Activated CD4-positive, alpha-beta memory T cell treated with anti-CD3 and anti-CD28 coated beads for 36 hours (primary cell): ENCODE measurements around the gene ACSF2. TPM values are rescaled to one million over a fixed set of nuclear protein-coding genes. Genes with fewer than 3 reads are reported as not detected.

Experiments used
- CTCF ChIA-PET: fragments of 350-600 bp; sonication (Branson Sonifier 250); formaldehyde crosslinking; loops from one replicate; lab custom pipeline; 2021; ENCODE audit warnings: antibody characterized with exemption, inconsistent platforms; lab: Charles Lee
- POLR2A ChIA-PET: fragments of 350-600 bp; sonication (Branson Sonifier 250); formaldehyde crosslinking; loops from one replicate; lab custom pipeline; 2021; ENCODE audit warnings: antibody characterized with exemption; lab: Charles Lee
- DNase-seq: peaks from one replicate; pipeline ENCODE4 v3.0.0-alpha.2; 2020
- H3K27ac Mint-ChIP-seq: one replicate; pipeline ENCODE4 v1.8.0; 2021; ENCODE audit warnings: mixed read lengths
- H3K27me3 Mint-ChIP-seq: one replicate; pipeline ENCODE4 v1.8.0; 2021; ENCODE audit warnings: mixed read lengths
- H3K36me3 Mint-ChIP-seq: one replicate; pipeline ENCODE4 v1.8.0; 2021; ENCODE audit warnings: mixed read lengths
- H3K4me1 Mint-ChIP-seq: one replicate; pipeline ENCODE4 v1.8.0; 2021; ENCODE audit warnings: low read depth, mixed read lengths
- H3K4me3 Mint-ChIP-seq: one replicate; pipeline ENCODE4 v1.8.0; 2021; ENCODE audit warnings: mild to moderate bottlenecking, mixed read lengths
- H3K9me3 Mint-ChIP-seq: one replicate; pipeline ENCODE4 v1.8.0; 2021; ENCODE audit warnings: mixed read lengths
- intact Hi-C: fragments of 100-400 bp; cut with micrococcal nuclease; formaldehyde crosslinking; loops from one replicate; pipeline ENCODE4 v1.15.1; 2023
- total RNA-seq, 2 experiments: library from RNA; stranded (reverse); gene quantifications; one replicate each; pipeline ENCODE4 v1.2.3, GENCODE V29; 2021

The ACSF2 gene
- total RNA-seq, 2 experiments from 2014 or later: 20.1 to 23.6 TPM

- ChIA-PET CTCF (no interaction called here), POLR2A (no interaction called here)
- H3K9me3 Mint-ChIP-seq: no peaks in the 10 kb centered on the region
- intact Hi-C loops: no loop called here
- H3K4me1 Mint-ChIP-seq: no peaks in the 10 kb centered on the region
- H3K36me3 Mint-ChIP-seq: no peaks in the 10 kb centered on the region
- no peaks in the 10 kb centered on the region for H3K27me3 Mint-ChIP-seq
- DNase-seq: no peak
- H3K4me3 Mint-ChIP-seq: no peak overlapping the region
- no peak overlapping the region for H3K27ac Mint-ChIP-seq
These were observed 33.0 kb downstream of the ACSF2 start for GRCh38 chr17:50458701-50459676.

- DNase-seq: no peak
- ChIA-PET POLR2A (no interaction called here), CTCF (no interaction called here)
- H3K4me3 Mint-ChIP-seq: no peak overlapping the region
- no peak overlapping the region for H3K27ac Mint-ChIP-seq
- H3K36me3 Mint-ChIP-seq: no peaks in the 10 kb centered on the region
- H3K27me3 Mint-ChIP-seq: no peaks in the 10 kb centered on the region
- no peaks in the 10 kb centered on the region for H3K4me1 Mint-ChIP-seq
- intact Hi-C loops: no loop called here
- no peaks in the 10 kb centered on the region for H3K9me3 Mint-ChIP-seq
These were observed 33.7 kb downstream of the ACSF2 start for GRCh38 chr17:50459756-50460155.

- POLR2A ChIA-PET: no interaction called here
- no peaks in the 10 kb centered on the region for H3K9me3 Mint-ChIP-seq
- H3K27ac Mint-ChIP-seq: no peak overlapping the region
- no peaks in the 10 kb centered on the region for H3K27me3 Mint-ChIP-seq
- no peak for DNase-seq
- H3K36me3 Mint-ChIP-seq: no peaks in the 10 kb centered on the region
- intact Hi-C loops: no loop called here
- CTCF ChIA-PET: interaction anchor here (0.7 kb wide), 1 partner anchor 64 kb away, joined by 3 read pairs; the partner anchor contains the start of gene LRRC59
- no peak overlapping the region for H3K4me3 Mint-ChIP-seq
- H3K4me1 Mint-ChIP-seq: no peaks in the 10 kb centered on the region
These were observed 35.0 kb downstream of the ACSF2 start for GRCh38 chr17:50460831-50461526.

- no peaks in the 10 kb centered on the region for H3K36me3 Mint-ChIP-seq
- POLR2A ChIA-PET: no interaction called here
- CTCF ChIA-PET: interaction anchor here (0.8 kb wide), 1 partner anchor 1094 kb away, joined by 3 read pairs; no protein-coding TSS in a partner anchor
- no peaks in the 10 kb centered on the region for H3K9me3 Mint-ChIP-seq
- DNase-seq: no peak
- no peak overlapping the region for H3K4me3 Mint-ChIP-seq
- H3K27ac Mint-ChIP-seq: no peak overlapping the region
- H3K27me3 Mint-ChIP-seq: no peaks in the 10 kb centered on the region
- intact Hi-C loops: no loop called here
- H3K4me1 Mint-ChIP-seq: no peaks in the 10 kb centered on the region
These were observed 35.6 kb downstream of the ACSF2 start for GRCh38 chr17:50461550-50462132.

GRCh38 chr17:50462446-50462845 is 36.4 kb downstream of the ACSF2 start:
- ChIA-PET POLR2A (no interaction called here), CTCF (interaction anchor here (0.8 kb wide), 1 partner anchor 1095 kb away, joined by 3 read pairs; no protein-coding TSS in a partner anchor)
- no peaks in the 10 kb centered on the region for H3K36me3 Mint-ChIP-seq
- no peak overlapping the region for H3K4me3 Mint-ChIP-seq
- DNase-seq: no peak
- peaks cover 1% of the 10 kb centered on the region for H3K27me3 Mint-ChIP-seq
- intact Hi-C loops: no loop called here
- no peaks in the 10 kb centered on the region for H3K4me1 Mint-ChIP-seq
- H3K9me3 Mint-ChIP-seq: no peaks in the 10 kb centered on the region
- no peak overlapping the region for H3K27ac Mint-ChIP-seq

GRCh38 chr17:50464121-50464520 is 38.1 kb downstream of the ACSF2 start:
- Mint-ChIP-seq H3K27ac (no peak overlapping the region), H3K4me3 (no peak overlapping the region), H3K9me3 (no peaks in the 10 kb centered on the region), H3K36me3 (no peaks in the 10 kb centered on the region), H3K27me3 (peaks cover 12% of the 10 kb centered on the region), H3K4me1 (peaks cover 5% of the 10 kb centered on the region)
- intact Hi-C loops: no loop called here
- ChIA-PET POLR2A (no interaction called here), CTCF (no interaction called here)
- DNase-seq: no peak

GRCh38 chr17:50464736-50465135 is 38.7 kb downstream of the ACSF2 start:
- intact Hi-C loops: no loop called here
- CTCF ChIA-PET: no interaction called here
- DNase-seq: no peak
- Mint-ChIP-seq H3K27ac (no peak overlapping the region), H3K4me3 (no peak overlapping the region), H3K4me1 (peaks cover 8% of the 10 kb centered on the region), H3K9me3 (no peaks in the 10 kb centered on the region), H3K36me3 (no peaks in the 10 kb centered on the region), H3K27me3 (peaks cover 15% of the 10 kb centered on the region)
- POLR2A ChIA-PET: no interaction called here

GRCh38 chr17:50465171-50465570 is 39.2 kb downstream of the ACSF2 start:
- H3K27me3 Mint-ChIP-seq: peaks cover 15% of the 10 kb centered on the region
- H3K27ac Mint-ChIP-seq: no peak overlapping the region
- no peak for DNase-seq
- H3K4me1 Mint-ChIP-seq: peaks cover 8% of the 10 kb centered on the region
- CTCF ChIA-PET: interaction anchor here (0.6 kb wide), 1 partner anchor 169 kb away, joined by 3 read pairs; no protein-coding TSS in a partner anchor
- no peaks in the 10 kb centered on the region for H3K9me3 Mint-ChIP-seq
- intact Hi-C loops: no loop called here
- H3K36me3 Mint-ChIP-seq: no peaks in the 10 kb centered on the region
- POLR2A ChIA-PET: no interaction called here
- no peak overlapping the region for H3K4me3 Mint-ChIP-seq

GRCh38 chr17:50465635-50466034 is 39.6 kb downstream of the ACSF2 start:
- ChIA-PET POLR2A (no interaction called here), CTCF (interaction anchor here (0.6 kb wide), 1 partner anchor 169 kb away, joined by 3 read pairs; no protein-coding TSS in a partner anchor)
- Mint-ChIP-seq H3K9me3 (no peaks in the 10 kb centered on the region), H3K4me3 (no peak overlapping the region), H3K27ac (no peak overlapping the region), H3K27me3 (peaks cover 17% of the 10 kb centered on the region), H3K4me1 (peaks cover 8% of the 10 kb centered on the region), H3K36me3 (no peaks in the 10 kb centered on the region)
- no peak for DNase-seq
- intact Hi-C loops: no loop called here

GRCh38 chr17:50466371-50467113 is 40.5 kb downstream of the ACSF2 start:
- ChIA-PET POLR2A (no interaction called here), CTCF (no interaction called here)
- H3K36me3 Mint-ChIP-seq: no peaks in the 10 kb centered on the region
- intact Hi-C loops: no loop called here
- H3K9me3 Mint-ChIP-seq: no peaks in the 10 kb centered on the region
- no peak overlapping the region for H3K4me3 Mint-ChIP-seq
- peaks cover 17% of the 10 kb centered on the region for H3K27me3 Mint-ChIP-seq
- no peak for DNase-seq
- peaks cover 8% of the 10 kb centered on the region for H3K4me1 Mint-ChIP-seq
- no peak overlapping the region for H3K27ac Mint-ChIP-seq

GRCh38 chr17:50467114-50467854 is 41.3 kb downstream of the ACSF2 start:
- Mint-ChIP-seq H3K27ac (no peak overlapping the region), H3K27me3 (peaks cover 17% of the 10 kb centered on the region), H3K36me3 (no peaks in the 10 kb centered on the region), H3K4me1 (peaks cover 8% of the 10 kb centered on the region), H3K4me3 (no peak overlapping the region), H3K9me3 (no peaks in the 10 kb centered on the region)
- CTCF ChIA-PET: interaction anchor here (0.7 to 2.5 kb wide), 2 partner anchors 12 to 105 kb away, joined by 3 to 14 read pairs; partner anchors contain the start of gene RSAD1
- POLR2A ChIA-PET: no interaction called here
- intact Hi-C loops: no loop called here
- DNase-seq: no peak
